DOHH2 (cell line): ENCODE measurements around the gene OLFML3.

ENCODE experiments used
- CTCF ChIP-seq: fragments of 200-600 bp; sonication (generic); IDR thresholded peaks from one replicate; pipeline ENCODE4 v1.5.1; 2014; ENCODE audit warnings: antibody characterized with exemption, mild to moderate bottlenecking, low read depth, low read length; ENCODE audit not compliant: poor library complexity, severe bottlenecking
- EZH2phosphoT487 ChIP-seq: fragments of 200-600 bp; sonication (generic); IDR thresholded peaks from 2 replicates; pipeline ENCODE4 v1.6.1; 2017; ENCODE audit warnings: borderline replicate concordance, mild to moderate bottlenecking, antibody characterized with exemption, low read length, moderate library complexity, mixed read lengths

GRCh38 chr1:113945329-113945728 lies 33.9 kb upstream of the OLFML3 start:
- TF ChIP-seq CTCF (no peak), EZH2phosphoT487 (no peak)
